Femur (tissue), 1 donor: ENCODE measurements around the gene YPEL1.

Experiments used
- DNase-seq: peaks from one replicate; pipeline ENCODE4 v3.0.0-alpha.2; 2017

Gene YPEL1

DNA sequence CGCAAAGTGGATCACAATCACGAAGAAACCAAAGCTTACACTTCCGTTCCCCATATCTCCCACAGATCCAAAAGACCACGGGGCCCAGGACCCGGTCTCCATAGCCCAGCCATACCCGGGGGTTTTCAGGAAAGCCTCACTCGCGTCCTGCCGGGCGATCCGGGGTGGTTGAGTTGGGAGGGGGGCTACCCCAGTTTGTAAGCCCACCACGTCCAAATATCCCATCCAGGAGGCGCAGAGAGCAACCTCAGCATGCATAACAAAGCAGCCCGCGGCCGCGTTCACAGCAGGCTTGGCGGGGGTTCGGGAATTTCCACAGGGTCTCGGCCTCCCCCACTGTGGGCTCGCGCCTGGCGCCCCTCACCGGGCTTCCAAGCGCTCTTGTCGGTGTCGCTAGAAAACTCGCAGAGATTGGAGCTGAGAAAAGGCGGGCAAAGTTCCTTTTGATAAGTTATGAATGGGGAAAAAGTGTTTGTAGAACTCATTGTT lies 84.0 kb downstream of the YPEL1 start:
- no peak for DNase-seq

DNA sequence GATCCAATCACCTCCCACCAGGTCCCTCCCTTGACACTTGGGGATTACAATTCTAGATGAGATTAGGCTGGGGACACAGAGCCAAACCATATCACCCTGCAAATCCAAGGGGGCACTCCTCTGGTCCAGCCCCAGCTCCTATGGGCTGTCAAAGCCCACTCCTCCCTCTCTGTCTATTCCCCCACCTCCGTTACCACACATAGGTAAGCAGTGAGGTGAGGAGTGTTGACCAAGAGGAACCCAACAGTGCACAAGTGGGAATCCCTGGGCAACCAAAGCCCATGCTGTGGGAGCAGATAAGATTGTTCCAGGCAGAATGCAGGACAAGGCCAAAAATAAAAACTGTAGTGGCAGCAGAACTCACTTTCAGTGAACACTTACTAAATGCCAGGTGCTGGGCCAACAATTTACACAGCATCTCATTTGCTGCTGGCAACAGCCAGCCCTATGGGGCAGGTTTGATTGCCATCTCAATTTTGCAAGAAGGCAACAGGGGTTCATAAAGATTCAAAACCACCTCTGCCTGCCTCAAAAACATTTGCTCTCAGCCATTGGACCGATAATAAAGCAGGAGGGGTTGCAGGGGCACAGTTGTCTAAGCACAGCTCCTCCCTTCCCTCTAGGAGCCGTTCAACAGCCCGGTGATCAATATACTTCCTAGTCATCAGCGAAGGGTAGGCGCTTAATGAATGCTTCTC lies 84.6 kb downstream of the YPEL1 start:
- no peak for DNase-seq

DNA sequence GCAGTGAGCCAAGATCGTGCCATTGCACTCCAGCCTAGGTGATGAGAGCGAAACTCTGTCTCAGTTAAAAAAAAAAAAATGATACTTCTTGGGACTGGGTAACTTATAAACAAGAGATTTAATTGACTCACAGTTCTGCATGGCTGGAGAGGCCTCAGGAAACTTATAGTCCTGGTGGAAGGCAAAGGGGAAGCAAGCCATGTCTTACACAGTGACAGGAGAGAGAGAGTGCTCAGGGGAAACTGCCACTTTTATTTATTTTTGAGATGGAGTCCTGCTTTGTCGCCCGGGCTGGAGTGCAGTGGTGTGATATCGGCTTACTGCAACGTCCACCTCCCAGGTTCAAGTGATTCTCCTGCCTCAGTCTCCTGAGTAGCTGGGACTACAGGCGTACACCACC lies 85.3 kb downstream of the YPEL1 start:
- no peak for DNase-seq
